GM12874 (cell line): ENCODE measurements around the gene BCL7B.
A peak's percentile ranks its signal among the peaks of the same experiment; 100 is the strongest.

Experiments used
- CTCF ChIP-seq: IDR thresholded peaks from 2 replicates; pipeline ENCODE4 v1.5.1; 2011; ENCODE audit warnings: low read depth, mild to moderate bottlenecking, control low read depth, low read length, moderate library complexity; ENCODE audit not compliant: insufficient read depth

The BCL7B gene

DNA sequence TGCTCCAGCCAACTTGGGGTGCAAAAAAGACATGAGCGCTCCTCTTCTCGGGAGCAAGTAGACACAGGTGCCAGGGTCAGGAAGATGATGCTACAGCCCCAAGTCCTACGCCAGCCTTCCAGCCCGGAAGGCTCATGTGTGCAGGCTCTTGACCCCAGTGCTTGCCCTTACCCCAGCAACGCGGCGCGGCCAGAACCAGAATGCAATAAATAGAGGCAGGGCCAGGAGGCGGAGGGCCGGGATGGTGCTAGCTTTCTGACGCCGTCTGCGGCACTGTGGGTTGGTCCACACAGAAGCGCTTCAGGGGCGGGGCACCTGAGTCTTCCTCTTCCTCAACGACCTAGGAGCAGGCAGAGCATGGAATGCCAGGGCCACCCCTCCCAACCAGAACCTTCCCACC, 20.4 kb downstream of the BCL7B start:
- no peak for TF ChIP-seq CTCF

DNA sequence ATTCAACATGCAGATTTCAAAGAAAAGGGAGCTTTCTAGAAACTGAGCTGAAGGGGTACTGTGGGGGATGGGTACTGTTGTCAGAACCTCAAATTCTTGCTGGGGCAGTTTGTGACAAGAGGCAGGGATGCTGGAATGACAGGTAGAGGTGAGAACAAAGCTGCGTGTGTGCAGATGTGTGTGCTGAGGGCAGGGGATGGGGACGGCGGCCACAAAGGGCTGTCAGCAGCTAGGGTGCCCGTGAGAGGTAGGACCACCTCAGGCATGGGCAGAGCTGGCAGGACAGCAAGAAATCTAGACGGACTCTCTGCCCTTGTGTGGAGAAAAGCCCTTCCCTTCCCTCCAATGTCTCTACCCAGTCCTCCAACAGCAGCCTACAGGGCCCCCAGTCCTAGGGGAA, 21.0 kb downstream of the BCL7B start:
- no peak for TF ChIP-seq CTCF

DNA sequence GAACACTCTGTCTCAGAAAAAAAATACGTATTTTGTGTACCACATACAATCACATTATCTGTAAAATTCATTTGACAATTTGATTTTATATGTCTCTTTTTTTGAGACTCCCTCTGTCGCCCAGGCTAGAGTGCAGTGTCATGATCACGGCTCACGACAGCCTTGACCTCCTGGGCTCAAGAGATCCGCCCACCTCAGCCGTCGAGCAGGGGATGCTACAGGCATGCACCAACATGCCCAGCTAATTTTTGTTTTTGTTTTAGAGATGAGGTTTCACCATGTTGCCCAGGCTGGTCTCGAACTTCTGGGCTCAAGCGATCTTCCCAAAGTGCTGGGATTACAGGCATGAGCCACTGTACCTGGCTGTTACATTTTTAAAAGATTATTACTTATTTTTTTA, 23.7 kb downstream of the BCL7B start:
- no peak for TF ChIP-seq CTCF

GRCh38 chr7:73532224-73532623, 25.3 kb downstream of the BCL7B start:
- TF ChIP-seq CTCF, result no peak

GRCh38 chr7:73530800-73531199, 26.7 kb downstream of the BCL7B start:
- TF ChIP-seq CTCF, result no peak

DNA sequence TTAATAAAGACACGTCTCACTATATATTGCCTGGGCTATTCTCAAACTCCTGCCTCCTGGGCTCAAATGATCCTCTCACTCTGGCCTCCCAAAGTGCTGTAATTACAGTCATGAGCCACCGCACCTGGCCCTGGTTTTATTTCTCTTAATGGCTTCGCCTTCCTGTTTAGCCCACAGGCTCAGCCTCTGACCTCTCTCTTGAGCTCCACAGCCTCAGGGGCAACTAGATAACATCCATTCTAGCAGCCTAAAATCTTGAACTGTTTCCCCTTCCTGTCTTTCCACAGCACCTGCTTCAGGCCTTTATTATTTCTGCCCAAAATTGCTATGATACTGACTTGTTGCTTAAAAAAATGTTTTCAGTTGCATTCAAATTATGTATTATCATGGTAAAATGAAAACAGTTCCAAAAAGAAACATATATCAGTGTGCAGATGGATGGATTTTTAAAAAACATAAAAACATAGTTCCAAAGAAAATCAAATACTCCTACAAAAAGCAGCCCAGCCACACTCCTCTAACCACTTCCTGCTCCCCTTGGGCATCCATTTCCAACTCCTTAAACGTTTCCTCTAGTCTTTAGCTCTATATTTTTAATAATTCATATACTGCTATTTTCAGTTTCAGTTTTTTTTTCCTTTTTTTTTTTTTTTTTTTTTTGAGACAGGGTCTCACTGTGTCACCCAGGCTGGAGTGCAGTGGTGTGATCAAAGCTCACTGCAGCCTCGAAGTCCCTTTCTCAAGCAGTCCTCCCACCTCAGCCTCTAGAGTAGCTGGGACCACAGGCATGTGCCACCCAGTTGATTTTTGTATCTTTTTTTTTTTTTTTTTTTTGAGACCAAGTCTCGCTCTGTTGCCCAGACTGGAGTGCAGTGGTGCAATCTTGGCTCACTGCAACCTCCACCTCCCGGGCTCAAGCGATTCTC, 30.3 kb downstream of the BCL7B start:
- TF ChIP-seq CTCF, result no peak

- TF ChIP-seq CTCF, result 0 out of 2 replicates have a peak, but pooled peaks have one; percentile 8
Observed at GRCh38 chr7:73522105-73522872, 35.2 kb downstream of the BCL7B start, which contains the start of gene BAZ1B. Gene BAZ1B (minus strand): TSS chr7:73522293. CDS start chr7:73521933, 360 bp downstream.
